ENCODE data around the gene PDE6H.

Gene PDE6H

GRCh38 chr12:14962797-14963196 lies 10.0 kb upstream of the PDE6H start:
- no peak for TF ChIP-seq POLR2AphosphoS5 (IDR thresholded peaks at IDR 0.05; ENCODE audit: low read depth, low read length)
- no peak for TF ChIP-seq POLR2A (IDR thresholded peaks at IDR 0.05; ENCODE audit: low read depth, low read length)
- no peak for TF ChIP-seq PAX5 (IDR thresholded peaks at IDR 0.05; ENCODE audit: insufficient read depth, low read length, severe bottlenecking)
- TF ChIP-seq TAF1 (IDR thresholded peaks at IDR 0.05; ENCODE audit: low read depth, low read length), result no peak
- no peak for TF ChIP-seq POU2F2 (IDR thresholded peaks at IDR 0.05; ENCODE audit: low read depth, low read length)
- no peak for TF ChIP-seq SPI1 (IDR thresholded peaks at IDR 0.05; ENCODE audit: low read depth, low read length)
- DNase-seq (ENCODE audit: insufficient read length, low spot score) (no peak), FAIRE-seq (no peak)

GRCh38 chr12:14963520-14963919 lies 9.3 kb upstream of the PDE6H start:
- TF ChIP-seq PAX5 (IDR thresholded peaks at IDR 0.05; ENCODE audit: insufficient read depth, low read length, severe bottlenecking) (no peak), POLR2A (IDR thresholded peaks at IDR 0.05; ENCODE audit: low read depth, low read length) (no peak)

GRCh38 chr12:14964406-14964805 lies 8.4 kb upstream of the PDE6H start:
- no peak for DNase-seq (ENCODE audit: insufficient read length, low spot score)
- TF ChIP-seq TAF1 (IDR thresholded peaks at IDR 0.05; ENCODE audit: low read depth, low read length), result no peak
- TF ChIP-seq SPI1 (IDR thresholded peaks at IDR 0.05; ENCODE audit: low read depth, low read length), result no peak
- no peak for TF ChIP-seq PAX5 (IDR thresholded peaks at IDR 0.05; ENCODE audit: insufficient read depth, low read length, severe bottlenecking)
- TF ChIP-seq POLR2AphosphoS5 (IDR thresholded peaks at IDR 0.05; ENCODE audit: low read depth, low read length), result no peak
- no peak for TF ChIP-seq POLR2A (IDR thresholded peaks at IDR 0.05; ENCODE audit: low read depth, low read length)
- FAIRE-seq, result no peak

More at GRCh38 chr12:14963520-14963919, 9.3 kb upstream of the PDE6H start:
- FAIRE-seq (peak; percentile 85), DNase-seq (ENCODE audit: insufficient read length, low spot score) (no peak)

GRCh38 chr12:14965221-14965620 lies 7.6 kb upstream of the PDE6H start:
- no peak for FAIRE-seq
- no peak for TF ChIP-seq POU2F2 (IDR thresholded peaks at IDR 0.05; ENCODE audit: low read depth, low read length)
- TF ChIP-seq SPI1 (IDR thresholded peaks at IDR 0.05; ENCODE audit: low read depth, low read length), result no peak
- TF ChIP-seq POLR2AphosphoS5 (IDR thresholded peaks at IDR 0.05; ENCODE audit: low read depth, low read length), result no peak
- no peak for TF ChIP-seq PAX5 (IDR thresholded peaks at IDR 0.05; ENCODE audit: insufficient read depth, low read length, severe bottlenecking)
- TF ChIP-seq TAF1 (IDR thresholded peaks at IDR 0.05; ENCODE audit: low read depth, low read length), result no peak
- TF ChIP-seq POLR2A (IDR thresholded peaks at IDR 0.05; ENCODE audit: low read depth, low read length), result no peak
- no peak for DNase-seq (ENCODE audit: insufficient read length, low spot score)

GRCh38 chr12:14968478-14968877 lies 4.4 kb upstream of the PDE6H start:
- DNase-seq (ENCODE audit: insufficient read length, low spot score) (no peak), FAIRE-seq (no peak)

GRCh38 chr12:14970473-14970872 lies 2.4 kb upstream of the PDE6H start:
- DNase-seq (ENCODE audit: insufficient read length, low spot score) (no peak), FAIRE-seq (no peak)
- TF ChIP-seq SPI1 (IDR thresholded peaks at IDR 0.05; ENCODE audit: low read depth, low read length), result no peak
- no peak for TF ChIP-seq POU2F2 (IDR thresholded peaks at IDR 0.05; ENCODE audit: low read depth, low read length)
- no peak for TF ChIP-seq TAF1 (IDR thresholded peaks at IDR 0.05; ENCODE audit: low read depth, low read length)
- TF ChIP-seq PAX5 (IDR thresholded peaks at IDR 0.05; ENCODE audit: insufficient read depth, low read length, severe bottlenecking), result no peak
- no peak for TF ChIP-seq POLR2AphosphoS5 (IDR thresholded peaks at IDR 0.05; ENCODE audit: low read depth, low read length)
- no peak for TF ChIP-seq POLR2A (IDR thresholded peaks at IDR 0.05; ENCODE audit: low read depth, low read length)

More at GRCh38 chr12:14968478-14968877, 4.4 kb upstream of the PDE6H start:
- TF ChIP-seq POU2F2 (IDR thresholded peaks at IDR 0.05; ENCODE audit: low read depth, low read length) (no peak), SPI1 (IDR thresholded peaks at IDR 0.05; ENCODE audit: low read depth, low read length) (no peak), TAF1 (IDR thresholded peaks at IDR 0.05; ENCODE audit: low read depth, low read length) (no peak), PAX5 (IDR thresholded peaks at IDR 0.05; ENCODE audit: insufficient read depth, low read length, severe bottlenecking) (no peak), POLR2AphosphoS5 (IDR thresholded peaks at IDR 0.05; ENCODE audit: low read depth, low read length) (no peak), POLR2A (IDR thresholded peaks at IDR 0.05; ENCODE audit: low read depth, low read length) (no peak)

- no peak for DNase-seq (ENCODE audit: insufficient read length, low spot score)
- TF ChIP-seq SPI1 (IDR thresholded peaks at IDR 0.05; ENCODE audit: low read depth, low read length) (no peak), POLR2A (IDR thresholded peaks at IDR 0.05; ENCODE audit: low read depth, low read length) (no peak), TAF1 (IDR thresholded peaks at IDR 0.05; ENCODE audit: low read depth, low read length) (no peak), POLR2AphosphoS5 (IDR thresholded peaks at IDR 0.05; ENCODE audit: low read depth, low read length) (no peak), POU2F2 (IDR thresholded peaks at IDR 0.05; ENCODE audit: low read depth, low read length) (no peak), PAX5 (IDR thresholded peaks at IDR 0.05; ENCODE audit: insufficient read depth, low read length, severe bottlenecking) (no peak)
- no peak for FAIRE-seq
Observed at GRCh38 chr12:14974633-14975032, 1.8 kb downstream of the PDE6H start.

- FAIRE-seq, result no peak
- DNase-seq (ENCODE audit: insufficient read length, low spot score), result no peak
- no peak for TF ChIP-seq SPI1 (IDR thresholded peaks at IDR 0.05; ENCODE audit: low read depth, low read length)
- TF ChIP-seq PAX5 (IDR thresholded peaks at IDR 0.05; ENCODE audit: insufficient read depth, low read length, severe bottlenecking), result no peak
- TF ChIP-seq TAF1 (IDR thresholded peaks at IDR 0.05; ENCODE audit: low read depth, low read length), result no peak
- TF ChIP-seq POU2F2 (IDR thresholded peaks at IDR 0.05; ENCODE audit: low read depth, low read length), result no peak
- no peak for TF ChIP-seq POLR2A (IDR thresholded peaks at IDR 0.05; ENCODE audit: low read depth, low read length)
- no peak for TF ChIP-seq POLR2AphosphoS5 (IDR thresholded peaks at IDR 0.05; ENCODE audit: low read depth, low read length)
Observed at GRCh38 chr12:14975457-14975856, 2.6 kb downstream of the PDE6H start.

GRCh38 chr12:14976658-14977057 lies 3.8 kb downstream of the PDE6H start:
- no peak for TF ChIP-seq POLR2AphosphoS5 (IDR thresholded peaks at IDR 0.05; ENCODE audit: low read depth, low read length)
- DNase-seq (ENCODE audit: insufficient read length, low spot score) (no peak), FAIRE-seq (no peak)

- no peak for DNase-seq (ENCODE audit: insufficient read length, low spot score)
- TF ChIP-seq SPI1 (IDR thresholded peaks at IDR 0.05; ENCODE audit: low read depth, low read length) (0 out of 2 replicates have a peak, but pooled peaks have one; percentile 43), PAX5 (IDR thresholded peaks at IDR 0.05; ENCODE audit: insufficient read depth, low read length, severe bottlenecking) (no peak), POU2F2 (IDR thresholded peaks at IDR 0.05; ENCODE audit: low read depth, low read length) (no peak), POLR2A (IDR thresholded peaks at IDR 0.05; ENCODE audit: low read depth, low read length) (no peak), TAF1 (IDR thresholded peaks at IDR 0.05; ENCODE audit: low read depth, low read length) (no peak)
- FAIRE-seq, result no peak
Observed at GRCh38 chr12:14979468-14979867, 6.6 kb downstream of the PDE6H start.
